ENCODE results near the gene DLK1.

DLK1 gene

GRCh38 chr14:100777366-100777817 lies 50.7 kb downstream of the DLK1 start:
- no peak for DNase-seq (ENCODE audit: low spot score)

GRCh38 chr14:100777818-100778525 lies 51.3 kb downstream of the DLK1 start:
- no peak for DNase-seq (ENCODE audit: low spot score)

GRCh38 chr14:100778526-100778882 lies 51.8 kb downstream of the DLK1 start:
- no peak for DNase-seq (ENCODE audit: low spot score)

- DNase-seq (ENCODE audit: low spot score): no peak
These were observed 52.4 kb downstream of the DLK1 start for GRCh38 chr14:100778951-100779690.

- DNase-seq (ENCODE audit: low spot score): no peak
These were observed 53.0 kb downstream of the DLK1 start for GRCh38 chr14:100779691-100780080.

GRCh38 chr14:100780246-100780645 lies 53.6 kb downstream of the DLK1 start:
- no peak for DNase-seq (ENCODE audit: low spot score)

- no peak for DNase-seq (ENCODE audit: low spot score)
These were observed 54.1 kb downstream of the DLK1 start for GRCh38 chr14:100780646-100781355.

GRCh38 chr14:100781952-100782351 lies 55.3 kb downstream of the DLK1 start:
- no peak for DNase-seq (ENCODE audit: low spot score)

- no peak for DNase-seq (ENCODE audit: low spot score)
These were observed 56.0 kb downstream of the DLK1 start for GRCh38 chr14:100782516-100783320.

GRCh38 chr14:100783630-100784370 lies 57.1 kb downstream of the DLK1 start:
- DNase-seq (ENCODE audit: low spot score): no peak

- DNase-seq (ENCODE audit: low spot score): no peak
These were observed 58.0 kb downstream of the DLK1 start for GRCh38 chr14:100784523-100785337.

GRCh38 chr14:100785338-100785615 lies 58.6 kb downstream of the DLK1 start:
- DNase-seq (ENCODE audit: low spot score): no peak

- no peak for DNase-seq (ENCODE audit: low spot score)
These were observed 58.9 kb downstream of the DLK1 start for GRCh38 chr14:100785626-100786025.

- DNase-seq (ENCODE audit: low spot score): no peak
These were observed 59.4 kb downstream of the DLK1 start for GRCh38 chr14:100786131-100786530.

- no peak for DNase-seq (ENCODE audit: low spot score)
These were observed 60.0 kb downstream of the DLK1 start for GRCh38 chr14:100786576-100787219.

- no peak for DNase-seq (ENCODE audit: low spot score)
These were observed 61.0 kb downstream of the DLK1 start for GRCh38 chr14:100787659-100788058.
